GM21737 (cell line): ENCODE data around the gene DEK.

ENCODE experiments used
- ATAC-seq: cut with Tn5 transposase; IDR thresholded peaks from one replicate; pipeline ENCODE4 v1.9.1; 2021; ENCODE audit warnings: mild to moderate bottlenecking, moderate library complexity; ENCODE audit not compliant: unreplicated experiment

Gene DEK

GRCh38 chr6:18266523-18266912, 2.2 kb upstream of the DEK start:
- ATAC-seq: no peak

GRCh38 chr6:18265787-18266522, 1.6 kb upstream of the DEK start:
- ATAC-seq: no peak

- no peak for ATAC-seq
Measured at GRCh38 chr6:18264923-18265377, 620 bp upstream of the DEK start.

GRCh38 chr6:18263418-18264218, 712 bp downstream of the DEK start:
- peak; percentile 10 for ATAC-seq

GRCh38 chr6:18262702-18263417, 1.5 kb downstream of the DEK start:
- ATAC-seq: peak; percentile 51

GRCh38 chr6:18261877-18262276, 2.5 kb downstream of the DEK start:
- ATAC-seq: no peak

- ATAC-seq: peak; percentile 40
Measured at GRCh38 chr6:18260448-18261106, 3.8 kb downstream of the DEK start.

GRCh38 chr6:18259675-18260447, 4.5 kb downstream of the DEK start:
- ATAC-seq: no peak

- no peak for ATAC-seq
Measured at GRCh38 chr6:18254793-18255192, 9.5 kb downstream of the DEK start.

- no peak for ATAC-seq
Measured at GRCh38 chr6:18253635-18254034, 10.7 kb downstream of the DEK start.

GRCh38 chr6:18249271-18249670, 15.1 kb downstream of the DEK start:
- no peak for ATAC-seq

- ATAC-seq: no peak
Measured at GRCh38 chr6:18248698-18249097, 15.6 kb downstream of the DEK start.

- ATAC-seq: no peak
Measured at GRCh38 chr6:18247002-18247401, 17.3 kb downstream of the DEK start.

GRCh38 chr6:18246205-18246604, 18.1 kb downstream of the DEK start:
- ATAC-seq: no peak

- ATAC-seq: no peak
Measured at GRCh38 chr6:18245642-18246041, 18.7 kb downstream of the DEK start.

- ATAC-seq: no peak
Measured at GRCh38 chr6:18245079-18245478, 19.3 kb downstream of the DEK start.

GRCh38 chr6:18244251-18244650, 20.1 kb downstream of the DEK start:
- ATAC-seq: no peak

GRCh38 chr6:18243302-18243893, 20.9 kb downstream of the DEK start:
- no peak for ATAC-seq

GRCh38 chr6:18242062-18242851, 22.1 kb downstream of the DEK start:
- ATAC-seq: no peak
